NCI-H2227 (cell line): Measurements from ENCODE around the gene KANSL2.

Experiments used
- DNase-seq: peaks from one replicate; lab custom pipeline; 2025; ENCODE audit not compliant: unreplicated experiment; lab: John Stamatoyannopoulos, UW

Gene KANSL2

GRCh38 chr12:48615681-48616080 is 66.4 kb downstream of the KANSL2 start:
- DNase-seq: no peak

GRCh38 chr12:48613321-48613720 is 68.7 kb downstream of the KANSL2 start:
- DNase-seq: no peak
